OCI-LY7 (cell line): ENCODE data around the gene C3. TPM values are rescaled to one million over a fixed set of nuclear protein-coding genes. Genes with fewer than 3 reads are reported as not detected.

Experiments used
- BruUV-seq: library from RNA; stranded (reverse); fragments of 400-500 nt; replicated peaks from 2 replicates; lab custom pipeline; 2021; lab: Mats Ljungman, UMichigan
- CTCF ChIA-PET: fragments of 300-600 bp; sonication (Branson Sonifier 250); formaldehyde crosslinking; loops from one replicate; lab custom pipeline; 2022; ENCODE audit warnings: antibody characterized with exemption; ENCODE audit not compliant: unreplicated experiment; lab: Charles Lee
- POLR2A ChIA-PET: fragments of 300-600 bp; sonication (Branson Sonifier 250); formaldehyde crosslinking; loops from one replicate; lab custom pipeline; 2022; ENCODE audit warnings: antibody characterized with exemption; lab: Charles Lee
- DNase-seq: peaks from one replicate; pipeline ENCODE4 v3.0.0-alpha.2; 2015; ENCODE audit warnings: low spot score
- H2AFZ ChIP-seq: fragments of 200-600 bp; sonication (generic), shearing (Covaris generic); 2 replicates; pipeline ENCODE4 v1.6.1; 2014; ENCODE audit warnings: mild to moderate bottlenecking, antibody characterized with exemption, low read length, moderate library complexity
- H3K27ac ChIP-seq: fragments of 200-600 bp; sonication (generic); 2 replicates; pipeline ENCODE4 v1.5.1; 2014; ENCODE audit warnings: mixed run types, low read depth, mild to moderate bottlenecking, moderate library complexity, low read length, inconsistent platforms; ENCODE audit not compliant: poor library complexity, severe bottlenecking
- H3K36me3 ChIP-seq: fragments of 200-600 bp; sonication (generic); 2 replicates; pipeline ENCODE4 v1.6.1; 2014; ENCODE audit warnings: mild to moderate bottlenecking, antibody characterized with exemption, low read length, moderate library complexity, mixed read lengths; ENCODE audit not compliant: insufficient read depth
- H3K4me1 ChIP-seq: fragments of 200-600 bp; sonication (generic); 2 replicates; pipeline ENCODE4 v1.5.1; 2014; ENCODE audit warnings: mild to moderate bottlenecking, low read length; ENCODE audit not compliant: insufficient read depth, poor library complexity, severe bottlenecking
- H3K4me2 ChIP-seq: fragments of 200-600 bp; sonication (generic); 2 replicates; pipeline ENCODE4 v1.6.1; 2014; ENCODE audit warnings: mild to moderate bottlenecking, low read length
- H3K4me3 ChIP-seq: fragments of 200-600 bp; sonication (generic); 2 replicates; pipeline ENCODE4 v1.5.1; 2014; ENCODE audit warnings: mild to moderate bottlenecking, low read depth, low read length; ENCODE audit not compliant: poor library complexity, severe bottlenecking
- H3K79me2 ChIP-seq: fragments of 200-600 bp; sonication (generic); 2 replicates; pipeline ENCODE4 v1.6.1; 2016; ENCODE audit warnings: low read depth, mild to moderate bottlenecking, low read length, moderate library complexity, mixed read lengths; ENCODE audit not compliant: insufficient read depth
- H3K9me2 ChIP-seq: fragments of 200-600 bp; sonication (generic); 2 replicates; pipeline ENCODE4 v1.6.1; 2016; ENCODE audit warnings: mild to moderate bottlenecking, low read length, mixed read lengths; ENCODE audit not compliant: insufficient read depth
- H3K9me3 ChIP-seq: fragments of 200-600 bp; sonication (generic); 2 replicates; pipeline ENCODE4 v1.6.1; 2014; ENCODE audit warnings: mild to moderate bottlenecking, mixed run types, low read length, mixed read lengths
- H4K20me1 ChIP-seq: fragments of 200-600 bp; sonication (generic); 2 replicates; pipeline ENCODE4 v1.6.1; 2014; ENCODE audit warnings: mild to moderate bottlenecking, antibody characterized with exemption, low read length, moderate library complexity, mixed read lengths; ENCODE audit not compliant: insufficient read depth
- EZH2phosphoT487 ChIP-seq: fragments of 200-600 bp; sonication (generic); IDR thresholded peaks from 2 replicates; pipeline ENCODE4 v1.6.1; 2018; ENCODE audit warnings: low read depth, borderline replicate concordance, mild to moderate bottlenecking, mixed run types, antibody characterized with exemption, low read length, moderate library complexity, mixed read lengths
- intact Hi-C: fragments of 100-400 bp; cut with micrococcal nuclease; formaldehyde crosslinking; loops from one replicate; pipeline ENCODE4 v1.10.0; 2022; ENCODE audit not compliant: unreplicated experiment
- total RNA-seq, 2 experiments: library from RNA; depleted of rRNA in 1 of 2; stranded (reverse); fragments of >200 nt in 1 of 2; shearing (Covaris generic) in 1 of 2; gene quantifications; 2 replicates each; pipeline ENCODE4 v1.2.3, GENCODE V29; 2014 to 2022
- TF ChIP-seq, protein P1 (sequence below): fragments of 200-600 bp; sonication (generic); conservative IDR thresholded peaks from 2 replicates; pipeline ENCODE4 v1.5.1; 2014; ENCODE audit warnings: mild to moderate bottlenecking, antibody characterized with exemption, low read length, moderate library complexity, mixed read lengths

C3 gene
- total RNA-seq, 2 experiments from 2014 or later: 0.13 TPM; not detected in 1

- POLR2A ChIA-PET: interaction anchor here (0.6 to 1.0 kb wide), 2 partner anchors 97 to 100 kb away, joined by 3 to 4 read pairs; no protein-coding TSS in a partner anchor
- H3K4me3 ChIP-seq: peak overlapping the region; percentile 75
- H3K9me2 ChIP-seq: no peaks in the 10 kb centered on the region
- H3K9me3 ChIP-seq: no peaks in the 10 kb centered on the region
- intact Hi-C loops: loop anchor here (5.0 kb wide), 1 partner anchor 138 kb away; no protein-coding TSS in a partner anchor
- peaks cover 13% of the 10 kb centered on the region; the same call in 1 of the 2 replicates for H3K79me2 ChIP-seq
- H4K20me1 ChIP-seq: no peaks in the 10 kb centered on the region
- CTCF ChIA-PET: no interaction called here
- peaks cover 51% of the 10 kb centered on the region for H3K4me1 ChIP-seq
- H3K27ac ChIP-seq: peak overlapping the region; percentile 64
- H3K36me3 ChIP-seq: no peaks in the 10 kb centered on the region
- H2AFZ ChIP-seq: peak overlapping the region; percentile 69
- H3K4me2 ChIP-seq: peak overlapping the region; percentile 93
- TF ChIP-seq EZH2phosphoT487: no peak
- TF ChIP-seq, protein P1, sequence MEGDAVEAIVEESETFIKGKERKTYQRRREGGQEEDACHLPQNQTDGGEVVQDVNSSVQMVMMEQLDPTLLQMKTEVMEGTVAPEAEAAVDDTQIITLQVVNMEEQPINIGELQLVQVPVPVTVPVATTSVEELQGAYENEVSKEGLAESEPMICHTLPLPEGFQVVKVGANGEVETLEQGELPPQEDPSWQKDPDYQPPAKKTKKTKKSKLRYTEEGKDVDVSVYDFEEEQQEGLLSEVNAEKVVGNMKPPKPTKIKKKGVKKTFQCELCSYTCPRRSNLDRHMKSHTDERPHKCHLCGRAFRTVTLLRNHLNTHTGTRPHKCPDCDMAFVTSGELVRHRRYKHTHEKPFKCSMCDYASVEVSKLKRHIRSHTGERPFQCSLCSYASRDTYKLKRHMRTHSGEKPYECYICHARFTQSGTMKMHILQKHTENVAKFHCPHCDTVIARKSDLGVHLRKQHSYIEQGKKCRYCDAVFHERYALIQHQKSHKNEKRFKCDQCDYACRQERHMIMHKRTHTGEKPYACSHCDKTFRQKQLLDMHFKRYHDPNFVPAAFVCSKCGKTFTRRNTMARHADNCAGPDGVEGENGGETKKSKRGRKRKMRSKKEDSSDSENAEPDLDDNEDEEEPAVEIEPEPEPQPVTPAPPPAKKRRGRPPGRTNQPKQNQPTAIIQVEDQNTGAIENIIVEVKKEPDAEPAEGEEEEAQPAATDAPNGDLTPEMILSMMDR: no peak
- peak; percentile 43 for DNase-seq
- no TSS peak for BruUV-seq
These were observed 19.6 kb upstream of the C3 start for GRCh38 chr19:6739883-6740588.

DNA sequence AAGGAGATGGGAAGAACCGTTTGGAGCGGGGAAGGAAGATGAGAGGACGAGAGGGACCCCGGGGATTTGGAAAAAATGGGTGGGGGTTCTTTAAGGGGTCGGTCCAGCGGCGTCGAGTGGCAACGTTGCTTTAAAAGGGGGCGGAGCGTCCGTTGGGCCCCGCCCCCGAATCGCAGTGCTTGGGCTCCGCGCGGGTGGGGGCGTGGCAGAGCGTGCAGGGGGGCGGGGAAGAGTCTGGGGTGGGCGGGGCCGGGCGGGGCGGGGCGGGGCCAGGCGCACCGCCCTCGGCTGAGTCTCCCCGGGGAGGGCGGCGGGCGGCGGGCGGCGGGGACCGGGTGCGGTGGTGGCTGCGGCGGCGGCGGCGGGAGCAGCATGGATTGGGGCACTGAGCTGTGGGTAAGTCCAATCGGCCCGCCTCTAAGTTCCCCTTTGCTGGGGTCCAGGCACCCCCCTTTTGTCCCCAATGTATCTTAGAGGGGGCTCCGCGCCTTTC lies 19.0 kb upstream of the C3 start, which contains the start of gene TRIP10:
TSS of gene TRIP10 (plus strand) at position 291 of the 493 bp plus-strand sequence. CDS start at position 373, 82 bp downstream.
- Histone ChIP-seq H3K4me2 (peak within 1 kb of the TSS; percentile 93), H3K9me3 (no peaks in the 10 kb centered on the region), H3K27ac (peak within 1 kb of the TSS; percentile 74), H3K79me2 (peaks cover 13% of the 10 kb centered on the region; the same call in 1 of the 2 replicates), H3K4me1 (peaks cover 53% of the 10 kb centered on the region), H3K9me2 (no peaks in the 10 kb centered on the region), H4K20me1 (no peaks in the 10 kb centered on the region), H2AFZ (peak within 1 kb of the TSS; percentile 69), H3K36me3 (no peaks in the 10 kb centered on the region), H3K4me3 (peak within 1 kb of the TSS; percentile 75)
- no TSS peak for BruUV-seq
- TF ChIP-seq, protein P1: no peak
- TF ChIP-seq EZH2phosphoT487: no peak
- CTCF ChIA-PET: no interaction called here
- intact Hi-C loops: loop anchor here (5.0 kb wide), 1 partner anchor 137 kb away; no protein-coding TSS in a partner anchor
- POLR2A ChIA-PET: interaction anchor here (0.6 to 1.0 kb wide), 2 partner anchors 97 to 101 kb away, joined by 3 to 4 read pairs; no protein-coding TSS in a partner anchor
- peak; percentile 96 for DNase-seq
